Adrenal gland (tissue), 12 donors: Measurements from ENCODE around the gene EYA3. TPM values are rescaled to one million over a fixed set of nuclear protein-coding genes. Genes with fewer than 3 reads are reported as not detected.

ENCODE experiments used
- DNase-seq, 7 donors: peaks; one replicate each; pipeline ENCODE4 v3.0.0-alpha.2; 2019 to 2020
- H3K27ac ChIP-seq, 5 donors: fragments of 200-600 bp; sonication (generic) in 4 of 5; 1 replicate in 3 of 5; 2 replicates in 2 of 5; pipeline versions ENCODE4 v1.5.1 to v1.8.0; 2016 to 2020; ENCODE audit warnings: mild to moderate bottlenecking in 1 of 5
- H3K27me3 ChIP-seq: fragments of 200-600 bp; 2 replicates; pipeline ENCODE4 v1.8.0; 2021
- H3K36me3 ChIP-seq, 2 donors: fragments of 200-600 bp; replicated peaks in 1 of 2; 1 replicate in 1 of 2; 2 replicates in 1 of 2; pipeline versions ENCODE4 v1.5.1 to v1.8.0; 2018 to 2022
- H3K4me1 ChIP-seq, 2 donors: fragments of 200-600 bp; replicated peaks in 1 of 2; 1 replicate in 1 of 2; 2 replicates in 1 of 2; pipeline versions ENCODE4 v1.5.1 to v1.8.0; 2018 to 2021
- H3K4me3 ChIP-seq, 4 donors: fragments of 200-600 bp; sonication (generic) in 3 of 4; one replicate each; pipeline ENCODE4 v1.5.1; 2016 to 2018
- H3K9me3 ChIP-seq, 3 donors: fragments of 200-600 bp; sonication (generic) in 1 of 3; replicated peaks in 1 of 3; 1 replicate in 2 of 3; 2 replicates in 1 of 3; pipeline versions ENCODE4 v1.5.1 to v1.8.0; 2016 to 2021
- CTCF ChIP-seq, 6 experiments: fragments of 450-650 bp in 4 of 6; fragments of 200-600 bp in 2 of 6; sonication (generic) in 1 of 6; IDR thresholded peaks; 1 replicate in 5 of 6; 2 replicates in 1 of 6; pipeline versions ENCODE4 v1.5.1 to v1.8.0; 2016 to 2021; ENCODE audit warnings: antibody characterized with exemption in 6 of 6, mild to moderate bottlenecking in 2 of 6, moderate library complexity in 1 of 6
- POLR2A ChIP-seq, 2 donors: fragments of 450-650 bp; IDR thresholded peaks; one replicate each; pipeline ENCODE4 v1.6.1; 2017; ENCODE audit warnings: antibody characterized with exemption in 2 of 2, mild to moderate bottlenecking in 2 of 2, moderate library complexity in 1 of 2
- WGBS, 4 donors: extraction: QIAGEN DNeasy Blood & Tissue Kit in 2 of 4; methylation state at CpG; one replicate each; pipeline versions ENCODE4 v1.1.5 to v1.1.7; 2013 to 2017; 5-methylcytosine and 5-hydroxymethylcytosine counted together
- intact Hi-C, 2 donors: fragments of 100-400 bp; cut with DNase I; formaldehyde crosslinking; loops; one replicate each; pipeline versions ENCODE4 v1.14.1 to v1.15.0; 2022 to 2023
- polyA plus RNA-seq, 3 donors: library from polyadenylated mRNA; stranded (reverse); fragments of 200-250 nt in 2 of 3; fragments of 350-450 nt in 1 of 3; fragmentation: Illumina TruSeq in 1 of 3; extraction: RNeasy Lipid Tissue Mini Kit (QIAGEN cat#74804) in 1 of 3; gene quantifications; one replicate each; pipeline ENCODE4 v1.2.3, GENCODE V29; 2013 to 2014
- total RNA-seq, 9 donors: library from RNA; depleted of rRNA in 4 of 9; stranded (reverse); fragments of >200 nt in 4 of 9; fragments of 120-200 nt in 1 of 9; fragmentation: NEBNext Ultra II Directional in 1 of 9; extraction: Animal tissue kit (Norgen Biotek cat#: 25700) in 1 of 9; gene quantifications; one replicate each; pipeline versions ENCODE4 v1.1.0 to v1.2.4, GENCODE V29; 2013 to 2023
- donor health status: healthy with polysubstance abuse.
- donor health status: Bipolar disorder and iron deficiency.
- donor health status: DM: yes; HTN: yes; CAD: no.
- donor health status: DM: no; HTN: no; CAD: no.
- donor health status: DM: no; HTN: no; CAD: no.
- donor health status: DM: yes; HTN: yes; CAD: no.

The EYA3 gene
- total and polyA plus RNA-seq, 12 donors, result 4.3 to 28.9 (median 14.3) TPM

DNA sequence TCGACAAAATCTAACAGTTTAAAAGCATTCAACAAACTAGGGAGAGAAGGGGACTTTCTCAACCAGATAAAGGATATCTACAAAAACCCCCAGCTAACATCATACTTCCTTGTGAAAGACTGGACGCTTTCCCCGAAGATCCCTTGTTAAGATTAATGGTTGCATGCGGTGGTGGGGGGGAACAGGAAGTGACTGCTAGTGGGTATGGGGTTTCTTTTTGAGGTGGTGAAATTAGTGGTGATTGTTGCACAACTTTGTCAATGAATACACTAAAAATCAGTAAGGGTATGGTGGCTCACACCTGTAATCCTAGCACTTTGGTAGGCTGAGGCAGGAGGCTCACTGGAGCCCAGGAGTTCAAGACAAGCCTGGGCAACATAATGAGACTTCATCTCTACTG, 26.9 kb upstream of the EYA3 start:
- H3K27me3 ChIP-seq, result no peaks in the 10 kb centered on the region
- no peaks in the 10 kb centered on the region for H3K9me3 ChIP-seq
- H3K36me3 ChIP-seq, result no peaks in the 10 kb centered on the region
- TF ChIP-seq POLR2A (IDR thresholded peaks at IDR 0.05) (no peak), CTCF (IDR thresholded peaks at IDR 0.05) (no peak)
- H3K4me1 ChIP-seq, result no peaks in the 10 kb centered on the region
- peak in 4 of 7 donors; percentile 32 to 61 (median 42) for DNase-seq
- intact Hi-C loops, result no loop called here
- no peak overlapping the region for H3K4me3 ChIP-seq
- 41 to 48% (median 46%) methylated on average over 4 of the region's 4 CpGs for WGBS, 4 donors
- H3K27ac ChIP-seq, result no peak overlapping the region

GRCh38 chr1:28114844-28115243, 26.4 kb upstream of the EYA3 start:
- DNase-seq, result no peak
- Histone ChIP-seq H3K4me3 (no peak overlapping the region), H3K36me3 (no peaks in the 10 kb centered on the region), H3K27me3 (no peaks in the 10 kb centered on the region), H3K4me1 (no peaks in the 10 kb centered on the region), H3K27ac (no peak overlapping the region), H3K9me3 (no peaks in the 10 kb centered on the region)
- TF ChIP-seq CTCF (IDR thresholded peaks at IDR 0.05) (no peak), POLR2A (IDR thresholded peaks at IDR 0.05) (no peak)
- WGBS, 4 donors, result 73 to 88% (median 82%) methylated on average over 2 of the region's 2 CpGs
- intact Hi-C loops, result no loop called here

- no peak overlapping the region for H3K4me3 ChIP-seq
- H3K4me1 ChIP-seq, result no peaks in the 10 kb centered on the region
- H3K9me3 ChIP-seq, result no peaks in the 10 kb centered on the region
- no peak for DNase-seq
- no peaks in the 10 kb centered on the region for H3K27me3 ChIP-seq
- H3K36me3 ChIP-seq, result no peaks in the 10 kb centered on the region
- 67 to 78% (median 70%) methylated on average over 3 of the region's 3 CpGs for WGBS, 4 donors
- TF ChIP-seq CTCF (IDR thresholded peaks at IDR 0.05), result peak in 1 of 6 experiments; percentile 15
- no peak for TF ChIP-seq POLR2A (IDR thresholded peaks at IDR 0.05)
- intact Hi-C loops, result no loop called here
- peak overlapping the region in 1 of 5 donors; percentile 73 for H3K27ac ChIP-seq
Measured at GRCh38 chr1:28113242-28113572, 24.8 kb upstream of the EYA3 start.

DNA sequence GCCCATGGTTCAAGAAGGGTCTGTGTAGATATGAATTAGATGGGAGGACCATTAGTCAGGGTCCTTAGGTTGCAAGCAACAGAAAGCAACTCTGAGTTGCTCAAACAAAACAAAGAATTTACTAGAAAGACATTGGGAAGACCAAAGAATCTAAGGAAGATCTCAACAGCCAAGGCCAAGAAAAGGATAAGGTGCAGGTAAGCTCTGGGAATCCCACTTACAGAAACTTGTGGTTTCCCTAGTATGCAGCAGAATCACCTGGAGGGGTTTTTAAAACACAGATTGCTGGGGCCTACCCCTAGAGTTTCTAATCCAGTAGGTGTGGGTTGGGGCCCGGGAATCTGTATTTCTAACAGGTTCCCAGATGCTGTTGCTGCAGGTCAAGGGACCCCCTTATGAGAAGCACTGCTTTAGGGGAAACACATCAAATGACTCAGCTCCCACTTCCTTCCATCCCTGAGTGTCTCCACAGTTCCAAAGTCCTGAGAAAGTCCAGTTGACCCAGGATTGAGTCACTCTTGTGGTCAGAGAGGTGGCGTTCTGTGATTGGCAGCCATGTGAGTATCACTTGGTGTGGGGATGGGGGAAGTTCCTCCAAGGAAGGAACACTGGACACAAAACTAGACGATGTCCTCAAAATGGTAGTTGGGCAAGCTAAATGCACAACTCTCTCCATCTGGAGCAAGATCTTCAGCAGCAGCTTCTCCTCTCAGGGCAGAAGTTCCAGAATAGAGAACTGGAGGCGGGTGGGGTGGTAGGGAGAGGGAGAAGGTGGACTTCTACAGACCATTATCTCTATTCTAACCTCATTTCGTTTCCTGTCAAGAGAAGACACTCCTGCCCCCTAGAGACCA, 24.2 kb upstream of the EYA3 start:
- Histone ChIP-seq H3K36me3 (no peaks in the 10 kb centered on the region), H3K27ac (peak overlapping the region in 2 of 5 donors; percentile 5 to 73), H3K4me3 (no peak overlapping the region), H3K9me3 (no peaks in the 10 kb centered on the region), H3K27me3 (no peaks in the 10 kb centered on the region), H3K4me1 (no peaks in the 10 kb centered on the region)
- intact Hi-C loops, result no loop called here
- 59 to 71% (median 70%) methylated on average over 4 to 5 of the region's 5 CpGs for WGBS, 4 donors
- peak in 5 of 7 donors; percentile 25 to 63 (median 47) for DNase-seq
- peak in 1 of 6 experiments; percentile 15 for TF ChIP-seq CTCF (IDR thresholded peaks at IDR 0.05)
- TF ChIP-seq POLR2A (IDR thresholded peaks at IDR 0.05), result no peak
